GM19328 (cell line): Measurements from ENCODE around the gene UBAC2.

Experiments
- ATAC-seq: cut with Tn5 transposase; IDR thresholded peaks from one replicate; pipeline ENCODE4 v1.9.1; 2021; ENCODE audit warnings: mild to moderate bottlenecking, moderate library complexity; ENCODE audit not compliant: unreplicated experiment

Gene UBAC2, protein sequence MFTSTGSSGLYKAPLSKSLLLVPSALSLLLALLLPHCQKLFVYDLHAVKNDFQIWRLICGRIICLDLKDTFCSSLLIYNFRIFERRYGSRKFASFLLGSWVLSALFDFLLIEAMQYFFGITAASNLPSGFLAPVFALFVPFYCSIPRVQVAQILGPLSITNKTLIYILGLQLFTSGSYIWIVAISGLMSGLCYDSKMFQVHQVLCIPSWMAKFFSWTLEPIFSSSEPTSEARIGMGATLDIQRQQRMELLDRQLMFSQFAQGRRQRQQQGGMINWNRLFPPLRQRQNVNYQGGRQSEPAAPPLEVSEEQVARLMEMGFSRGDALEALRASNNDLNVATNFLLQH

DNA sequence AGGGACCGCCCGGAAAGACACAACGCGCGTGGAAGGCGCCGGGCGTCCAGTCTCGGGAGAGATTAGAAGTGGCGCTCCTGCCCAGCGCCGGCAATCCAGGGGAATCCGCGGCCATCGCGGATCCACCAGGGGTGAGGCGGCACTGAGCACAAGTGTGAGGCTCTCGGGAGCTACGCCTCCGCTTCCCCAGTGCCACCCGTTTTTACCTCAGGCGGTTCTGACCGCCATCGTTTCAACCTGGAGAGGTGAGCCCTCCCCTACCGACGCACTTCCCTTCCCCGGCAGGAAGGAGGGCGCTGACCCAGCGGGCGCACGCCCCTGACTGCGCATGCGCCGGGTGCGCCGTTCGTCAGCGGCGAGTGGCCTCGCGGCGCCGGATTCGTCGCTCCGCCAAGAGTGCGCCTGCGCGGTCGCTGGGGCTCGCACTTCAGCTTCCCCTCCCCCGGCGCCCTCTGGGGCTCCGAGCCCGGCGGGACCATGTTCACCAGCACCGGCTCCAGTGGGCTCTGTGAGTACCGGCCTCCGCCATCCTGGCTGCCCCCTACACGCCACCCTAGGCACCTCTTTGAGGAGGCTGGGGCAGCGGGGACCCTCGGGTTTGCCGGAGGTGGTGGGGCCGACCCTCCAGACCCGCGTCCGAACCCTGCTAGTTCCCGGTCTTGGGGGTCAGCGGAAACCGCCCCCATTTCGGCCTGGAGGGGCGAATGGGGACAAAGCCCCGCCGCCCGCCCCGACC, at the start of gene UBAC2:
UBAC2 (plus strand) TSS at position 423 of the 736 bp plus-strand sequence; CDS start at position 478, 55 bp downstream.
- peak; percentile 58 for ATAC-seq

DNA sequence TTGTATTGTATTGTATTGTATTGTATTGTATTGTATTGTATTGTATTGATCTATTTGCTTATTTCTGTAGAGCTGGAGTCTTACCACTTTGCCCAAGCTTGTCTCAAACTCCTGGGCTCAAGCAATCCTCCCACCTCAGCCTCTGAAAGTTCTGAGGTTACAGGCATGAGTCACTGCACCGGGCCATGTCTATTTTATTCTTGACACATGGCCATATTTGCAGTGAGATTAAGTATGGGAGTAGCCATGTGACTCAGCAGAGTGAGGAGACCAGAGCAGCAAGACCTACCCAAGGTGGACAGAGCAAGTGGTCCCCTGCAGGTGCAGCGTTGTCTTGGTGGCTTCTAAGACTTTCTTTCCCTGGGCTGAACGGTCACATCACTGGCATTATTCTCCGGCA, 49.1 kb upstream of the UBAC2 start:
- peak; percentile 77 for ATAC-seq

DNA sequence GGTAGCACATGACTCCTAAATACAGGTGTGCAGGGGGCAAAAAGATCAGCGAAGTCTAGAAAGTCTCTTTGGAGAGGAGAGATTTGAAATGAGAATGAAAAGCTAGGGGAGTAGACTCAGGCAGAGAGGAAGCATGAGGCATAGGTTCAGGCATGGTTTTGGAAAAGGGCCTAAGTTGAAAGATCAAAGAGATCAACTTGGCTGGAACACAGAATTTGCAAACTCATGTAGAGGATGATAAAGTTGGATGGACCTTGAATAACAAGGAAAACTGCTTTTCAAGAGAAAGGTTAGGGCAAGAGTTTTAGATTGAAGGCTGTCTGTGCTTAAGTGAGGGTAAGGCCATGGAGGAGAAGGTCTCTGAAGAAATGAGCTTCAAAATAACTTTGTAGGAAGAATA, 47.4 kb upstream of the UBAC2 start:
- ATAC-seq = no peak

DNA sequence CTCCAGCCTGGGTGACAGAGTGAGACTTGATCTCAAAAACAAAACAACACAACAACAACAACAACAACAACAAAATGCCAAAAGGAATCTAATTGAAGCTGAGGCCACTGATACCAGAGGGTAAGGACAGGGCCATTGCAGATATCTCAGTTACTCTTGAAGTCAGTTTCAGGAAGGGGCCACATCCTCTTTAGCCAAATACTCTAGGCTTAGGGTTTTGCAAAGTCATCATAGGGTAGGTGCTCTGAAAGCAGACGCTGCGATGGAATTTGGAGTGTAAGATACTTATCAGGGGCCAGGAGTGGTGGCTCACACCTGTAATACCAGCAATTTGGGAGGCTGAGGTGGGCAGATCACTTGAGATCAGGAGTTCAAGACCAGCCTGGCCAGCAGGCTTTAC, 46.6 kb upstream of the UBAC2 start:
- ATAC-seq = no peak

DNA sequence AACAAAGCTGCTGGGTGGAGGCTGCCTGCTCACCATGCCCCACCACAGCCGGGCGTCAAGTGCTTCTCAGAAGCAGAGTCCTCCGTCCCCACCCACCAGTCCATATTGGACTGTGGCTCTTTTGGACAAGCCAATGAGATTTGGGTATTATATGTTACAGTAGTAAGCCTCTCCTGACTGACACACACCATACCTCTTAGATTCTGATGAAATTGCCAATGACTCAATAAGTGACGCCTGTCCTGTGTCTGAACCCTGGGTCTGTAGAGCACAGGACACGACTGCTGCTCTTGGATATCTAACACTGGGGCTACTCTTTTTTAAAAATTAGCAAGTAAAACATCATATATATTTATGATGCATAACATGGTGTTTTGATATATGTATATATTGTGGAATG, 44.8 kb upstream of the UBAC2 start:
- ATAC-seq = no peak

DNA sequence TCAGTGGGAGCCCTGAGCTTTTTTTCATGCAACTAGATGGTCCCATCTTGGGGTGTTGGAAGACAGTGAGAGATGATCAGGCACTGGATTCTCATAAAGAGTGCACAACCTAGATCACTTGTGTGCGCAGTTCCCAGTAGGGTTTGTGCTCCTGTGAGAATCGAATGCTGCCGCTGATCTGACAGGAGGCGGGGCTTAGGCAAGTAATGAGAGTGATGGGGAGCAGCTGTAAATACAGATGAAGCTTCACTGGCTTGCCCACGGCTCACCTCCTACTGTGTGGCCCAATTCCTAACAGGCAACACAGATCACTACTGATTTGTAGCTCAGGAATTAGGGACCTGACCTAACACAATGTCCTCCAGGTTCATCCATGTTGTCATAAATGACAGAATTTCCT, 43.6 kb upstream of the UBAC2 start:
- no peak for ATAC-seq

DNA sequence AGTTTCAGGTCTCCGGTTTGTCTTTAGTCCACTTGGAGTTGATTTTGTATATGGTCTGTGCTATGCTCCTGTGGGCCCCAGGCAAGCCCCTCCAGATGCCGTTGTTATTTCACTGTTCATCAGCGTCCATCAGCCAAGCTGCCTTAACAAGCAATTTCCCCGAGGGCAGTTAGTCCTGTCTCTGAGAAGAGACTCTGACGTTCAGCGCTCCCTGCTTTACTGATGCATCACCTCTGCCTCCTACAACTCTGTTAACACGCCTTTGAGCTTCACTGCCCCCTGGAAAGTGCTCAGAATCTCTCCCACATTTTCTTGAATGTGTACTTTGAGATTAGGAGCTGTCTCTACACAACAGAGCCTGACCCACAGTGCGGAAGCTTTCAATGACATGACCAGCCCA, 41.8 kb upstream of the UBAC2 start:
- no peak for ATAC-seq

DNA sequence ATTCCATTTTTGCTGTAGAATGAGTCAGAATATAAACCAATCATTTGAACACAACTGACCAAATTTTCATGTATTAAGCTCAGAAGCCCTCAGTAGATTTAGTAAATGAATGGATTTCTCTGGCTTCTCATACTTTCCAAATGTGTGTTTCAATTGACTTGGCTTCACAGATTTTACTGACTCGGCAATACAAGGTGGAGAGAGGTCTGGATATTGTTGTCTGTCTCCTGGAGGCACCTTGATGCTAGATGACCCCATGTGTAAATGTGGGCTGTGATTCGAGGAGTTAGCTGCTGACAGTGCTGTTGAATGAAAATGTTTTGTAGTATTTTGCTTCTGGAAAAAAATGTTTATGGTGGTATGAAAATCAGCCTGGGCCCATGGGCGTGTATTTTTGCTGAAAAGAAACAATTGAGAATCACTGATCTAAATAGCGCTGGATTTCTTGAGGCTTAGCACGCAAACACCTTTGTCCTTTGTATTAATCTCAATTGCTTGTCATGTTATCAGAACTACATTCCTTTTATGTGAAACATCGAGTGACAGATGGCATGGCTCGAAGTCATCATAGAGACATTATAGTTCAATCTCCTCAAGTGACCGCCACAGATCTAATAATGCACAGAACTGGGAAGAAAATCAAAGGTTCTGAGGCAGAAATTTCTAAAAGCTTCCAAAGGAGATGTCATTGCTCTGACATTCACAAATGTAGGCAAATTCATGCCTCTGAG, 41.2 kb upstream of the UBAC2 start:
- no peak for ATAC-seq

DNA sequence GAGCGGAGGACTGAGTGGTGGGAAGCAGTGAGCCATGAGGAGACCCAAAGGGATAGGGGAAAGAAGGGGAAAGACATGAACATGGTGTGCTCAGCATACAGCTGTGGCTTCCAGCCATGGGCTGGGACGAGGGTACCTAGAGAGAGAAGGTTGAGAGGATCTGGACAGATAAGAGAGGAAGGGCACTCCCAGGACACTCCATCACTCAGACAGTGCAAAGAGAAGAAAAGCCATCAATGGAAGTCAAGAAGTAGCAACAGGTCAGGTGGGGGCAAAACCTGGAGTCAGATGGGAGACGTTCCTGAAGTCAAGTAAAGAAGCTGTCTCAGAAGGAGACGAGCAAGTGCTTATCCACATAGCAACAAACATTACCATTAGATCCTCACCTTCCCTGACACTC, 40.2 kb upstream of the UBAC2 start:
- no peak for ATAC-seq

DNA sequence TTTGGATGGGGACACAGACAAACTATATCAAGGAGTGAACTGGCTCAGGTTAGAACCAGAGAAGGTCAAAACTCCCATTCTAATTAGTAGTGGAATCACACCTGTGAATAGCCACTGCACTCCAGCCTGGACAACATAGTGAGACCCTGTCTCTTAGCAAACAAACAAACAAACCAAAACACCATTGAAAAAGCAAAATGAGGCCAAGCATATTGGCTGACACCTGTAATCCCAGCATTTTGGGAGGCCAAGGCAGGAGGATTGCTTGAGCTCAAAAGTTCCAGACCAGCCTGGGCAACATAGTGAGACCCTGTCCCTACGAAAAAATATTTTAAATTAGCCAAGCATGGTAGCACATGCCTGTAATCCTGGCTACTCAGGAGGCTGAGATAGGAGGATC, 39.1 kb upstream of the UBAC2 start:
- no peak for ATAC-seq

DNA sequence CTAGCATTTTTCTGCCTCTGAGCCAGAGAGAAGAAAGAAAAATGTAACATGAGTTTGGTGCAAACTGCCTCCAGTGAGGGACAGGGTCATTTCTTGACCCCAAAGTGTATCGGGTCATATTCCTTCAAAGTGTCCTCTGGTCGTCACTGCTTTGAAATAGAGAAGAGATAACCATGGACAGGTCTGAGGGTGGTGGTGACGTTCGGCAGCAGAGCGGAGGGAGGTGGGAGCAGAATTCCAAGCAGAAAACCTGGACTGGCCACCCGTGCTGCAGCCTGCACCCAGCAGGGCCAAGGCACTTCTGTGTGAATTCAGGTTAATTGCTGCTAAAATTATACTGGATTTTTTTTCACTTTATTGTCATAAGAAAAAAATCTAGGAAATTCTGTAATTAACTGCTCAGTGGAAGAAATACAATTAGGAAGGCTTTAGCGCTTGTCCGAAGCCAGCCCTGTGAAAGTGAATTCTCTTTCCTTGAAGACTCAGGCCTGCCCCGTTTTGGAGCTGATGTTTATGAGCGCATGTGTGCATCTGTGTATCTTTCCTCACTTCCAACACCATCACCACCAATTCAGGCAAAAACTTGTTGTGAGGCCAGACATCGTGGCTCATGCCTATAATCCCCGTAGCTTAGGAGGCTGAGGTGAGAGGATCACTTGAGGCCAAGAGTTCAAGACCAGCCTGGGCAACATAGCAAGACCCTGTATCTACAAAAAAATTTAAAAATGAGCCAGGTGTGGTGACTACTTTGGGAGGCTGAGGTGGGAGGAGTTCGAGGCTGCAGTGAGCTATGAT, 37.9 kb upstream of the UBAC2 start:
- ATAC-seq = no peak

DNA sequence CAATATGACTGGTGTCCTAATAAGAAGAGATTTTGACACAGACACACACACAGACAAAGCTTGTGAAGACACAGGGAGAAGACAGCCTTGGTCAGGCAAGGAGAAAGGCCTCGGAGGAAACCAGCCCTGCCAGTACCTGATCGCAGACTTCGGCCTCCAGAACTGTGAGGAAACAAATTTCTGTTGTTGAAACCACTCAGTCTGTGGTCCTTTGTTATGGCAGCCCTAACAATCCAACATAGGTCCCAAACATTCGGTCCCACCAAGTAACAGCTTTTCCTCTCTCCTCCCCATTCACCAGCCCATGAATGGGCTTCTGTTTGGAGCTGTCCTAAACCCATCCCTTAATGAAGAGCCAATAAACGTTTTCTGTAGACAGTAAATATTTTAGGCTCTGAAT, 36.4 kb upstream of the UBAC2 start:
- ATAC-seq = no peak

DNA sequence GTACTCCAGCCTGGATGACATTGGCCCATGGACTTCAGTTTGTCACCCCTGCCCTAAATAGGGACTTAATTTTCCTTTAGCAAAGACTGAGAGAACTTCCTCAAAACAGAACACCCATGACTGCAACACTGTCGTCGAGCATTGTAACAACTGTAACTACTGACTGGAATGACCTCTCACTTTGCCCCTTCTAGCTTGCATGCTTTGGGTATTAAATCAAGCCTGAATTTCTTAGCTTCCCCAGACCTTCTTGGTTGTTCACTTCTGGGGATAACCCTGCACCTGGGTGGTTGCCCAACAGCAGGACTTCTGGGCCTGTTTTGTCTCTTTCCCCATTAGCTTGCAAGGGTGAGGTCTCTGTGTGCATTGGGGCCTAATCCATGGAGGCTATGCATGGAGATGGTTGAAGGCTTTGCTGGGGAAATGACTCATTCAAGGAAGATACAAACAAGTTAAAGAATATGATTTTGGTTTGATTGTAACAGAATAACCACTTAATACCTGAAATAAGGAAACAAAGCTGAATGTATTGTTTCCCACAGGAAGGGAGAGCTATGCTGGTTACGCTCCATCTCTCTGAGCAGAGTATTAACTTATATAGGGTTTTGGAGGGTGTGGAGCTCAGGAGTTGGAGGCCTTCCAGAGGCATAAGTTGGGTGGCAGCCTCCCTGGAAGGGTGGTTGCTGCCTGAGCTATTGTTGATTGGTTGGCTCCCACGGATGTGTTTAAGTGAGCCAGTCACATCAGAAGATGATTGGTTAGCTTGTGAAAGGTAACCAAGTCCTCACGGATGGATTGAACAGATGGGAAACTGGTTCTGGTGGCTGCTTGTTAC, 34.7 kb upstream of the UBAC2 start:
- no peak for ATAC-seq

DNA sequence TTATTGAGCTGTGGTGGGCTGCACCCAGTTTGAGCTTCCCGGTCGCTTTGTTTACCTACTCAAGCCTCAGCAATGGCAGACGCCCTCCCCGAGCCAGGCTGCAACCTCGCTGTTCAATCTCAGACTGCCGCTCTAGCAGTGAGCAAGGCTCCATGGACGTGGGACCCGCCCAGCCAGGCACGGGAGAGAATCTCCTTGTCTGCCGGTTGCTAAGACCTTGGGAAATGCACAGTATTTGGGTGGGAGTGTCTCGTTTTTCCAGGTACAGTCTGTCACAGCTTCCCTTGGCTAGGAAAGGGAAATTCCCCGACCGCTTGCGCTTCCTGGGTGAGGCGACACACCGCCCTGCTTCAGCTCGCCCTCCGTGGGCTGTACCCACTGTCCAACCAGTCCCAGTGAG, 27.7 kb upstream of the UBAC2 start:
- ATAC-seq = no peak

DNA sequence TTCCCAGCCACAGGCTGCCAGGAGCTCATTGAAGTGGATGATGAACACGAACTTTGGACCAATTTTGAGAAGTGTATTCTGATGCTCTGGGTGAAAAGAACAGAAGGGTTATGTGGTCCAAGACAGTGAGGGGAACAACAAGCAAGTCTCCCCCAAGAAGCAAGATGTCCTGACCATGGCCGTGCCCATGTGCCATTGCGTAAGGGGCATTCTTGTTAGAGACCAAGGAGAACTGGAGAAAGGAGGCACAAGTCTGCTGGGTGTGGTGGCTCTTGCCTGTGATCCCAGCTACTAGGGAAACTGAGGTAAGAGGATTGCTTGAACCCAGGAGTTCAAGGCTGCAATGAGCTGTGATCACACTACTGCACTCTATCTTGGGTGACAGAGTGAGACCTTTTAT, 27.0 kb upstream of the UBAC2 start:
- no peak for ATAC-seq

DNA sequence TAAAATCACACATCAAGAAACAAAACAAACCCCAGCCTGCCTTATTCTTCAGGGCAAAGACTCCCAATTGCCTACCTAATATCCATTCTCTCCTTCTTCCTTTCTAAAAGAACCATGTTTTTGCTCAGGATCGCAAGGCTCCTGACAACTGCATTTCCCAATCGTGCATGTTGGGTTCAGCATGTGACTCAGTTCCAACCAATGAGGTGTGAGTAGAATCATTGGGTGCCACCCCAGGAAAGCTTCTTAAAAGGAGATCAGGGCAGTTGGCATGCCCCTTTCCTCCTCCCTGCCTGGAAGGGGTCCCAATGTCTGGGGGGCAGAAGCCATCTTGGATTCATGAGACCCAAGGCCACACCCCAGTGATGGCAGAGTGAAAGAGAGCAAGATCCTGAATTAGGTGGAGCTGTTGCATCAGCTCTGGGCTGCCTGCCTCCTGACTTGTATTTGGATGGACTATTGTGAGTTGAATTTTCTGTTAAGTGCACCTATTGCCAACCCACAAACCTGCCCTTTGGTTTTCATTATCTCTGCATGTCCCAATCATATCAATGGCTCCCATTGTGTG, 26.0 kb upstream of the UBAC2 start:
- no peak for ATAC-seq

DNA sequence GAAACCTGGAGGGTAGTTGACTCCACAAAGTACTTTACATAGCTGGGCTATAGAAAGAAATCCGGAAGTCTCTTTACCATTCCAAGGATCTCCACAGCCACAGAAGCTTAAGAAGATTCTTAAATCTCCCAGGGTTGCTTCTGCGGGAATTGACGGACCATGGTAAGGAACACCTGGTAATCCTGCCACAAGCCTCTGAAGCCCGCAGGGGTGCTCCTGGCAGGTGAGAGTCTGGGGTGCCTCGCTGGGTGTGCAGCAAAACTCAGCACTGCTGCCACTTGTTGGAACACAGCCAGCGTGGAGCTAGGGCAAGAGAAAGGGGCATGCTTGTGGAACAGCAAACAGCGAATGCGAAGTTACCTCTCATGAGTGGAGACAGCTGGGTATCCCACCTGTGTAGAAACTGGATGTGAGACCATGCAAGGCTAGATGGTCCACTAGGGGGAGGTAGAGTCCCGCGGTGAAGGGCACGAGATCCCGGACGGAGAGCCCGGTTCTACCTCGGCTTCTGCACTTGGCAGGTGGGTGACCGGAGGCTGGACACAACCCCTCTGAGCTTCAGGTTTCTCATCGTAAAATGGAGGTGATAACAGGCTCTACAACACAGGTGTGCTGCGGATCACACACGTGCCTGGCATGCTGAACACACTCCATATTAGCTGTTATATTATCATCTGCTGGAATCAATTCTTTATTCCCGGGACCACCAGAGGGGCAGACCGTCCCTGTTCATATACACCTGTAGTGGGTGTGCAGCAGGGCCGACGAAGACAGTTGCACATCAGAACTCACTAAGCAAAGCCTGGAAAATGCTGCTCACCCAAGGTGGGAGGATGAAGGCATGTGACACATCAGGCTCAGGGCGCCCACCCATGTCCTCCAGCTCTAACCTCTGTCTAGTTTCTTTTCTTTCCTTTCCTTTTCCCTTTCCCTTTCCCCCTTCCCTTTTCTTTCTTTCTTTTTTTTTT, 24.1 kb upstream of the UBAC2 start:
- no peak for ATAC-seq

DNA sequence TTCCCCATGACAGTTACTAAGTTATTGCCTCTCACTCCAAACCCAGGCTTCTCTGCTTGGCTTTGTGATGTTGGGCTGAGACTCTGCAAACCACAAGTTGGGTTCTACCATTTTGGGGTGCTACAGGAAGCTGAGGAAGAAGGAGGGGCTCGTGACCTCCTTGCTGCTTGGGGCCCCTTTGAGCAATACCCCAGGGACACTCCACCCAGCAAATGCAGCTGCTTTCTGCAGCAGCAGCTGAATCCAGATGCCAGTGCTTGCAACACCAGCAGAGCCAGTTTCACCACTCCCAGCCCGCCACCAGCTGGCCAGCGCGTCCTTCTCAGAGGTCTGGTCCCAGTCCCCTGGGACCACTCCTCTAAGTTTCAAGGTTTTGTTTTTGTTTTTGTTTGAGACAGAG, 22.0 kb upstream of the UBAC2 start:
- no peak for ATAC-seq

DNA sequence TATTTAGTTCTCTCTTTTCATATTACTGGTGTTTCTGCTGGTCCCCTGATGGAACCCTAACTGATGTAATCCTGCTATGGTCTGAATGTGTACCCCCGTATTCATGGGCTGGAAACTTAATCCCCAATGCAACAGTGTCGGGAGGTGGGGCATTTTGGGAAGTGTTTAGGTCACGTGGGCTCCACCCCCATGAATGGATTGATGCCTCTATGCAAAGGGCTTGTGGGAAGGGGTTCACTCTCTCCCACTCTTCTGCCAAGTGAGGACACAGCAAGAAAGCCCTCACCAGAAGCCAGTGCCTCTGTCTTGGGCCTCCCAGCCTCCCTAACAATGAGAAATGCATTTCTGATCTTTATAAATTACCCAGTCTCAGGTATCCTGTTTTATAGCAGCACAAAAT, 21.2 kb upstream of the UBAC2 start:
- no peak for ATAC-seq
